WI38 (cell line): ENCODE measurements around the gene IFT81.

ENCODE experiments used
- H3K4me3 ChIP-seq: 2 replicates; pipeline ENCODE4 v1.5.1; 2011; ENCODE audit warnings: low read depth, mild to moderate bottlenecking, control low read depth, low read length
- TF ChIP-seq, protein P1 (sequence below): IDR thresholded peaks from 2 replicates; pipeline ENCODE4 v1.5.1; 2012; ENCODE audit warnings: low read depth, mild to moderate bottlenecking, control low read depth, low read length

The IFT81 gene

DNA sequence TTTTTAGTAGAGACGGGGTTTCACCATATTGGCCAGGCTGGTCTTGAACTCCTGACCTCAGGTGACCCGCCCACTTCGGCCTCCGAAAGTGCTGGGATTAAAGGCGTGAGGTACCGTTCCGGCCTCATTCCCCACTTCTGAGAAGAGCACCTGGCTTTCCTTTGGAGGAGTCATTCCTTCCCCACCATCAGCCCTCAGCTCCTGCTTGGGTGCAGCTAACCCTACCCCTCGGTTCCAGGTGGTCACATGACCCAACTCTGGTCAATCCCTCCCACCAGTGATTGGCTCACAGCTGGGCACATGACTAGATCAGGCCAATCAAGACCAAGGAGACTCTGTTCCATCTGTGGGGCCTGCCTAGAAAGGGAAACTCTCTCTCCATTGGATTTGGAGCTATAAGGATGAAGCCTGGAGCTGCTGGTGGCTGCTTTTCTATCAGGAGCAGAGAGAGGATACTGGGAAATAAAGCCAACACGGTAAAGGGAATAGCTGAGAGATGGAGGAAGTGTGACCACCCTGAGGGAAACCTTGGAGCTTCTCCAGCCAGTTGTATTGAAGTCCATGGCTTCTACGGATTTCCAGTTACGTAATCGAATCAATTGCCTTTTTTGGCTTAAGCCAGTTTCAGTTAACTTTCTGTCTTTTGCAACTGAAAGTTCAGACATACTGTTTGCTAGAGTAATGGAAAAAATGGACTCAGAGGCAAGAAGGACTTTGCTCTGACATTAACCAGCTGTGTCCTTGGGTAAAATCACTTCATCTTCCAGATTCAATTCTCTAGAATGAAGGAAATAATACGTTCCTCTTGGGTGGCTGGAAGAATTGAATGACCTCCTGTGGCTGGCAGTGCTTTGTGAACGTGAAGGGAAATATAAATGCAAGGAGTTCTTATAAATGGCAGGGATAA, 19.7 kb upstream of the IFT81 start:
- TF ChIP-seq, protein P1, sequence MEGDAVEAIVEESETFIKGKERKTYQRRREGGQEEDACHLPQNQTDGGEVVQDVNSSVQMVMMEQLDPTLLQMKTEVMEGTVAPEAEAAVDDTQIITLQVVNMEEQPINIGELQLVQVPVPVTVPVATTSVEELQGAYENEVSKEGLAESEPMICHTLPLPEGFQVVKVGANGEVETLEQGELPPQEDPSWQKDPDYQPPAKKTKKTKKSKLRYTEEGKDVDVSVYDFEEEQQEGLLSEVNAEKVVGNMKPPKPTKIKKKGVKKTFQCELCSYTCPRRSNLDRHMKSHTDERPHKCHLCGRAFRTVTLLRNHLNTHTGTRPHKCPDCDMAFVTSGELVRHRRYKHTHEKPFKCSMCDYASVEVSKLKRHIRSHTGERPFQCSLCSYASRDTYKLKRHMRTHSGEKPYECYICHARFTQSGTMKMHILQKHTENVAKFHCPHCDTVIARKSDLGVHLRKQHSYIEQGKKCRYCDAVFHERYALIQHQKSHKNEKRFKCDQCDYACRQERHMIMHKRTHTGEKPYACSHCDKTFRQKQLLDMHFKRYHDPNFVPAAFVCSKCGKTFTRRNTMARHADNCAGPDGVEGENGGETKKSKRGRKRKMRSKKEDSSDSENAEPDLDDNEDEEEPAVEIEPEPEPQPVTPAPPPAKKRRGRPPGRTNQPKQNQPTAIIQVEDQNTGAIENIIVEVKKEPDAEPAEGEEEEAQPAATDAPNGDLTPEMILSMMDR = no peak
- H3K4me3 ChIP-seq = no peak overlapping the region

DNA sequence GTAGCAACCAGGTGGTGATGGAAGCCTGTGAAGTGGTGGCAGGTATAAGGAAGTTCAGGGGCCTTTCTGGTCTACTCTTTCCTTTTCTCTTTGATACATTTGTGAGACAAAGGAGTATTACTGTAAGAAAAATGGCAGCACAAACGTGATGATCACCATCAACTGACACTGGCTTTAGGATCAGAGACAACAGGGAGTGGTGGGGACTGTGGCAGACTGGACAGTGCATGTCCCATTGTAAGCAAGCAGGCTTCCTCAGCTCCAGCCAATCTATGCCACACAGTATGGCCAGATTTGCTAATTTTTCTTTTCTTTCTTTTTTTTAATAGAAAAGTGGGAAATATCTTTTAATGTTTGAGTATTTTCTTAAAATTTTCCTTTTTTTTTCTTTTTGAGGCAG, 19.0 kb upstream of the IFT81 start:
- TF ChIP-seq, protein P1 = no peak
- no peak overlapping the region for H3K4me3 ChIP-seq

DNA sequence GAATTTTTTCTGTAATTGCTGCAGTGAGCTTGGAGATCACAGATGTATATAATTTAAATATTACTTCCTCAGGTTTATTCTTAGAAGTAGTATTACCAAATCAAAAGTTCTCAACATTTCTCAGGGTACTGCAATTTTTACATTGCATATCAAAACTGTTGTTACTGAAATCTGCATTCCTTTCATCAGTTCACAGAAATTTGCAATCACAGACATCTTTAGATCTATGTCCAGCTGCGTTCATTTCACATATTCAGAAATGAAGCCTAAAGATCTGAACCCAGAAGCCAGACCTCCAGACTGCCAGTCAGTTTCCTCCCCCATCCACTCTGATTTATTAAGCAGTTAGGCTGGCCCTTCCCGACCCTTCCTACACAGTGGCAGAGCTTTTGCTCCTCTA, 18.2 kb upstream of the IFT81 start:
- TF ChIP-seq, protein P1 = no peak
- H3K4me3 ChIP-seq = no peak overlapping the region

DNA sequence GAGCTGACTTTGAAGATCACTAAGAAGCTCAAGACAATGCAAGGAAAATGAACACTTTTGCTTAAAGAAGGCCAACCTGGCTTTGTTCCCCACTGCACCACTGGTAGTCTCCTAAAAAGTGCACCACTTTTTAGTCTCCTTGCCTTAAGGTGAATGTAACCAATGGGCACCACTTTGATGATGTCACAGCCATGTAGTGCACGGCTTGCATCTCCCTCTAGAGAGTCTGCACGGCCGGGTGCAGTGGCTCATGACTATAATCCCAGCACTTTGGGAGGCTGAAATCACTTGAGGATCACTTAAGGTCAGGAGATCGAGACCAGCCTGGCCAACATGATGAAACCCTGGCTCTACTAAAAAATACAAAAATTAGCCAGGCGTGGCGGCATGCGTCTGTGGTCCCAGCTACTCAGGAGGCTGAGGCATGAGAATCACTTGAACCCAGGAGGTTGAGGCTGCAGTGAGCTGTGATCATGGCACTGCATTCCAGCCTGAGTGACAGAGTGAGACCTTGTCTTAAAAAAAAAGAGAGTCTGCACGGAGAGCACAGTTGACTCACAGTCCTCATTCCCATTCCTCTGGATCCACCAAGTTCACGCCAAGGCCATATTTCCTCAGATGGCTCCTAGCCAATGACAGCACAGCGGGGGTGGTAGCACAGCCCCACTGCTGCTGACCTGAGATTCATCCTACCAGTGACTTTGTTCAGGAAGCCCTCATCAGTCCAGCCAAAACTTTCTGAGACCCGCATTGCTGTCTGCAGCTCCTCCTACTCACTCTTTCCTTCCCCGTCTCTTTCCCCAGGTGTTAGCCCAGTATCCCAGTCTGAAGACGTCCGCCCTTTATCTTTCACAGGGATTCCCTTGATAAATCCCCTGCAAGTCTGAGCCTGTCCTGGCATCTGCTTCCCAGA, 16.5 kb upstream of the IFT81 start:
- TF ChIP-seq, protein P1 = no peak
- no peak overlapping the region for H3K4me3 ChIP-seq

DNA sequence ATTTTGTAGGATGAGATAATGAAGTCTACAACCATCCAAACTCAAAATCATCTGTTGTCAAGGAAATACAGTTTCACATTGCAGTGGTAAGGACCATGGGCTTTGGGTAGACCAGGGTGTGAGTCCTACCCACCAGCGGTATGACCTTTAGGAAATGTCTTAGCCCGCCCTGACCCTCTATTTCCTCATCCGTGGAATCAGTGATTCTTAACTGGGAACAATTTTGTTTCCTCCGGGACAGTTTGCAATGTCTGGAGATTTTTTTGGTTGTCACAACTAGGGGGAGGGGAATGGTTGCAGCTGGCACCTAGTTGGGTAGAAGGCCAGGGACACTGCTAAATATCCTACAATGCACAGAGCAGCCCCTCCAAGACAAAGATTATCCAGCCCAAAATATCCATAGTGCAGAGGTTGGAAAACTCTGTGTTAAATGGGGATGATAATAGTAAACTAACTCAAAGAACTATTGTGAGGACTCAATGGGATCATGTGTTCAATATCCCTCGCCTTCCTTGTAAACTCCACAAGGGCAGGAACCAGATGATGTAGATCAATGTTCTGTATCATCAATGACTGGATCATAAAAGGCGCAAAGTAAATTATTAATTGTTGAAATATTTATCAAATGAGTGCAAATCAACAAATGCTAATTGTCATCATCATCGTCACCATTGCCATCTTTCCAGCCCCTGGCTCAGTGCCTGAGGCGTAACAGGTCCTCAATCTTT, 15.7 kb upstream of the IFT81 start:
- TF ChIP-seq, protein P1 = no peak
- no peak overlapping the region for H3K4me3 ChIP-seq

DNA sequence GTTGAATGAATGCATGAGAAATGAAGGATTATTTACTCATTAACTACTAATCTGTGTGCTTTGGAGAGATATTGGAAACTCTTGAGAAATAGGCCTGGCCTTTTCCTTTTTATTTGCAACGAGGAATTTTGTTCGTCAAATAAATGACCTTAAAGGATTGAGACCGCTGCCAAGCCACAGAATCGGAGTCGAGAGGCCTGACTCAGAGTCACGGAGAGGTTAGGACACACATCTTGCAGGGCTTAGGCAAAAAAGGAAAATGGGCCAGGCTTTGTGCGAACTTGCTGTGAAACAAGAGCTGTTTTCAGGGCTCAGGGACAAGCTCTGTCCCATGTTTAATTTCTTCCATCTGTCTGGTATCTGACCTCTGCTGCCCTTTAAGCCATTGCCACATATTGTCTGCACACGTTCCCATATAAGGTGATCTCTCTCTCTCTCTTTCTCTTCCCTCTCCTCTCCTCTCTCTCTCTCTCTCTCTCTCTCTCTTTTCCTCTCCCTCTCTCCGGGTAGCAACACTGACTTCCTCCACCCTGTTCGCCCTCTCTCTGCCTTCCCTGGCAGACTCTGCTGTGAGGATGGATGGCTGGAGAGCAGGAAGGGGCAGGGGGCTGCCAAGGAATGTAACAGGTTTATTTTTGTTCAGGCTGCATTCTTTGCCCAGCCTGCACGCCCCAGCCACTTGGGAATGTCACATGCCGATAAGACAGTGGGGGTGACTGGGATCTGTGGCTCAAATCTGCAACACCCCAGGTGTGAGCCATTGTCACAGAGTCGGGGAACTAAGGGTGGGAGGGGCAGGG, 14.9 kb upstream of the IFT81 start:
- H3K4me3 ChIP-seq = peak overlapping the region; percentile 42

More for the DNA sequence above, 14.9 kb upstream of the IFT81 start:
- TF ChIP-seq, protein P1 = no peak
